C4-2B (cell line): ENCODE measurements around the gene COMP.

Experiments
- H3K27ac ChIP-seq: fragments of 450-650 bp; 2 replicates; pipeline ENCODE4 v1.5.1; 2017
- ZFX ChIP-seq: fragments of 450-650 bp; IDR thresholded peaks from 2 replicates; pipeline ENCODE4 v1.6.1; 2017
- TF ChIP-seq, protein P1 (sequence below): fragments of 450-650 bp; conservative IDR thresholded peaks from 2 replicates; pipeline ENCODE4 v1.5.1; 2017; ENCODE audit warnings: mild to moderate bottlenecking

The COMP gene

GRCh38 chr19:18788529-18789421 is 2.3 kb downstream of the COMP start:
- H3K27ac ChIP-seq = no peak overlapping the region
- TF ChIP-seq ZFX = no peak
- TF ChIP-seq, protein P1, sequence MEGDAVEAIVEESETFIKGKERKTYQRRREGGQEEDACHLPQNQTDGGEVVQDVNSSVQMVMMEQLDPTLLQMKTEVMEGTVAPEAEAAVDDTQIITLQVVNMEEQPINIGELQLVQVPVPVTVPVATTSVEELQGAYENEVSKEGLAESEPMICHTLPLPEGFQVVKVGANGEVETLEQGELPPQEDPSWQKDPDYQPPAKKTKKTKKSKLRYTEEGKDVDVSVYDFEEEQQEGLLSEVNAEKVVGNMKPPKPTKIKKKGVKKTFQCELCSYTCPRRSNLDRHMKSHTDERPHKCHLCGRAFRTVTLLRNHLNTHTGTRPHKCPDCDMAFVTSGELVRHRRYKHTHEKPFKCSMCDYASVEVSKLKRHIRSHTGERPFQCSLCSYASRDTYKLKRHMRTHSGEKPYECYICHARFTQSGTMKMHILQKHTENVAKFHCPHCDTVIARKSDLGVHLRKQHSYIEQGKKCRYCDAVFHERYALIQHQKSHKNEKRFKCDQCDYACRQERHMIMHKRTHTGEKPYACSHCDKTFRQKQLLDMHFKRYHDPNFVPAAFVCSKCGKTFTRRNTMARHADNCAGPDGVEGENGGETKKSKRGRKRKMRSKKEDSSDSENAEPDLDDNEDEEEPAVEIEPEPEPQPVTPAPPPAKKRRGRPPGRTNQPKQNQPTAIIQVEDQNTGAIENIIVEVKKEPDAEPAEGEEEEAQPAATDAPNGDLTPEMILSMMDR = no peak

DNA sequence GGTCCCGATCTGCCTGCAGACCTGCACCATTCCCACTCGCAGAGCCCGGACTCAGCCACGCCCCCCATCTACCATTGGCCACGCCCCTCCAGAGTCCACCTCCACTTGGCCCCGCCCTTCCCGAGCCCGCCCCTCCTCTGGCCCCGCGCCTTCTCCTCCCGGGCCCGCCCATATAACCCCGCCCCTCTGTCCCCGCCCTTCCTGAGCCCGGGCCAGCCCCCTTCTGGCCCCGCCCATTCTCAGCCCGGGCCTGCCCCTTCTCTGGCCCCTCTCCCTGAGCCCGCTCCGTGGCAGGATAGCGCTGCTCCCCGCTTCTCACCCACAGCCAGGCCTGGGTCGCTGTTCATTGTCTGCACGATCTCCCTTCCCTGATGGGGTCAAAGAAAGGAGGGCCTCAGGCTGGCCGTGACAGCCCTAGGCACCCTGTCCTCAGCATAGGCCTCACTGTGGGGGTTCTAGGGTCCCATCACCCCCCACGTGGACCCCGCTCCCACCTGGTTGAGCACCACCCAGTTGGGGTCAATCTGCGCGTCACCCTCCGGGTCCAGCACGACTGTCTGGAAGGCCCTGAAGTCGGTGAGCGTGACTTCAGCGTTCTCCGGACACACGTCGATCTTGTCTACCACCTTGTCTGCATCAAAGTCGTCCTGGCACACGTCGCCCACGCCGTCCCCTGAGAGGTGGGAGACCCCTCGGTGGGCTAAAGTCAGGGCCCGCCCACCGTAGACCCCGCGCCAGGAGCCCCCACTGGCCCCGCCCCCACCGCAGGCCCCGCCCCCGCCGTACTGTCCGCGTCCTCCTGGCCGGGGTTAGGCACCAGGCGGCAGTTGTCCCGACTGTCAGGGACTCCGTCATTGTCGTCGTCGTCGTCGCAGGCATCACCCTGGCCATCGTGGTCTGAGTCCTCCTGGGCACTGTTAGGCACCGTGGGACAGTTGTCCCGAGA is 5.7 kb downstream of the COMP start:
- TF ChIP-seq ZFX = no peak
- TF ChIP-seq, protein P1 = no peak
- no peak overlapping the region for H3K27ac ChIP-seq

DNA sequence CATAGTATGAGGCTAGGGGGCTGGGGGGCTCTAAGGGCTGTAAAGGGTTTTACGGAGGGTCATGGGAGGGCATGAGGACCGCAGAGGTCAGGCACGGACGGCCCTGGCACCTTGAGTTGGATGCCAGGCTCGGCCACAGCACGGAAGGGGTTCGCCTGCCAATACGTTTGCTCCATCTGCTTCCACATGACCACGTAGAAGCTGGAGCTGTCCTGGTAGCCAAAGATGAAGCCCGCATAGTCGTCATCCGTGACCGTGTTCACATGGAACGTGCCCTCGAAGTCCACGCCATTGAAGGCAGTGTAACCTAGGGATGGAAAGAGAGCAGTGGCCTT is 6.4 kb downstream of the COMP start:
- TF ChIP-seq ZFX = no peak
- TF ChIP-seq, protein P1 = no peak
- no peak overlapping the region for H3K27ac ChIP-seq

DNA sequence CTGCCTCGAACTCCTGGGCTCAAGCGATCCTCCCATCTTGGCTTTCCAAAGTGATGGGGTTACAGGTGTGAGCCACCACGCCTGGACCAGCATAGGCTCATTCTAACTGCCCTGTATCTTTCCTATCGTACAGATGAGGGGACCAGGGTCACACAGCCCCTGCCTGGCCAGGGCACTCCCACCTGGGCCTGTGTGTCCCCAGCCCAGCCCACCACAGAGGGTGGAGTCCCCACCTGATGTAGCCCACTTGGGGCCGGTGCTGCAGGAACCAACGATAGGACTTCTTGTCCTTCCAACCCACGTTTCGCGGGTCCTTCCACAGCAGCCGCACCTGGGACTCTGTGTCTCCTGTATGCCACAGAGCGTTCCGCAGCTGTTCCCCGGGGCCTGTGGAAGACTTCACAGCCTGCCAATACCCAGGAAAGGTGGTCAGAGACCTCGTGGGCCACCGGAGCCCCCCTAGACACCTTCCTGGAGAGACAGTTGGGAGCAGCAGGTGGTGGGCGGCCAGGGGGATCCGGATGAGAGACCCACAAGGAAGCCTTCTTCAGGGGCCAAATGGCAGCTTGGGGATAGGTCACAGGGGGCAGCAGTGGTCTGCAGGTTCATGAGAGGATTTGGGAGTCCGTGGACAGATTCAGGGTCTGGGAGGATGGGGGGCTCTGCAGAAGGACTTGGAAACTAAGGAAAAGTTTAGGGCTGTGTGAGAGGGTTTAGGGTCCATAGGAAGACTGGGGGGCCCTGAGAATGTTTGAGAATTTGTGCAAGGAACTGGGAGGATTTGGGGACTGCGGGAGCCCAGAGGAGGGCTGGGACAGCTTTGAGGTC is 6.9 kb downstream of the COMP start:
- H3K27ac ChIP-seq = no peak overlapping the region
- TF ChIP-seq, protein P1 = no peak
- TF ChIP-seq ZFX = no peak

DNA sequence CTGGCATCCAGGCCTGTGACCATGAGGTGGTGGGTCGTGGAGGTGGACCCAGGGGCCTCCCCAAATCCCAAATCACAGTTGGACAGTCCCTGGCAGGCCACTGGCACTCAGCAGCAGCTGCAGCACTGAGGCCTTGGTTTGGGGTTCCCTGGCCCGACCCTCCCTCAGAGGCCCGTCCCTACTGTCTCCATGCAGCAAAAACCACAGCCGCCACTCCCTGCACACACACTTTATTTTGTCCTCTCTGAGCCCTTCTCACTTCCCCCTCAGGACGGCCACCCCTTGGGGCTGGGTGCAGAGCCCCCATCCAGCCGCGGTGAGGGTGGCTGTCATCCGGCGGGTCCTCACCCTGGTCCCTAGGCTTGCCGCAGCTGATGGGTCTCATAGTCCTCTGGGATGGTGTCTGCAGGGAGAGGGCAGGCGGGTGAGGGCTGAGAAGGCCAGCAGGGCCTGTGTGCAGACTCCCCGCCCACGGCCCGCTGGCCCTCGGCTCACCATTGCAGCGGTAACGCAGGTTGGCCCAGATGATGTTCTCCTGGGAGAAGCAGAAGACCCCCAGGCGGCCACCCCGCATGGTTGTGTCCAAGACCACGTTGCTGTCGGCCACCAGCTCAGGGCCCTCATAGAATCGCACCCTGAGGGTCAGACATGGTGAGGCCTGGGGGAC is 8.4 kb downstream of the COMP start:
- no peak overlapping the region for H3K27ac ChIP-seq
- no peak for TF ChIP-seq ZFX
- TF ChIP-seq, protein P1 = no peak

DNA sequence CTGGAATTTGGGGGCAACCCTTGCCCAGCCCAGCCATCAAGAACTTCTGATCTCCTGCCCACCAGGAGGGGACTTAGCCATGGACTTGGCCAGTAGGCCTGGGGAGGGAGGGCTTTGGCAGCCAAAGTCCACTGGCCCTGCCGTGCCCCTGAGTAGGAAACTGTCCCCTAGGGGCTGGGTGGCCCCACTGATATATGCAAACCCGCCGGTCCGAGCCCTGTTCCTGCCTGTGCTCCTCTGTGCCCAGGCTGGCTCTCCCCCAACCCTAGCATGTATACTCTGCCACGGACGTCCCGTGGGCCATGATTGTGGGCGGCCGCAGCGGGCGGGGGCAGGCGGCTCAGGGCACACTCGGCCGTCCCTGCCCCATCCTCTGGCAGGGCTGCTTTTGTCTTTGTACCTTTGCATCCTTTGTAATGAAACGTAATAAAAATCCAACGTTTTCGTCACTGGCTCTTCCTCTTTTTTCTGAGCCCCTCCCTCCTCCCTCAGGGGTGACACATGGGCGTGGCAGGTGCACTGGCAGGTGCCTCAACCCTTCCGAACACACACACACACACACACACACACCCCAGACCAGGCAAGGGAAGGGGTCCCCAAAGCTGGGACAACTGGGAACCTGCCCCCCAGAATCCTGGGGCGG is 9.1 kb downstream of the COMP start:
- TF ChIP-seq, protein P1 = no peak
- TF ChIP-seq ZFX = no peak
- no peak overlapping the region for H3K27ac ChIP-seq
